Measurements from ENCODE around the gene HNRNPA0. TPM values are rescaled to one million over a fixed set of nuclear protein-coding genes. Genes with fewer than 3 reads are reported as not detected.

The HNRNPA0 gene
- total and polyA plus RNA-seq, 2 donors (not counting 1 experiment from before 2014, with no cell fraction given): 31.5 to 34.2 TPM

DNA sequence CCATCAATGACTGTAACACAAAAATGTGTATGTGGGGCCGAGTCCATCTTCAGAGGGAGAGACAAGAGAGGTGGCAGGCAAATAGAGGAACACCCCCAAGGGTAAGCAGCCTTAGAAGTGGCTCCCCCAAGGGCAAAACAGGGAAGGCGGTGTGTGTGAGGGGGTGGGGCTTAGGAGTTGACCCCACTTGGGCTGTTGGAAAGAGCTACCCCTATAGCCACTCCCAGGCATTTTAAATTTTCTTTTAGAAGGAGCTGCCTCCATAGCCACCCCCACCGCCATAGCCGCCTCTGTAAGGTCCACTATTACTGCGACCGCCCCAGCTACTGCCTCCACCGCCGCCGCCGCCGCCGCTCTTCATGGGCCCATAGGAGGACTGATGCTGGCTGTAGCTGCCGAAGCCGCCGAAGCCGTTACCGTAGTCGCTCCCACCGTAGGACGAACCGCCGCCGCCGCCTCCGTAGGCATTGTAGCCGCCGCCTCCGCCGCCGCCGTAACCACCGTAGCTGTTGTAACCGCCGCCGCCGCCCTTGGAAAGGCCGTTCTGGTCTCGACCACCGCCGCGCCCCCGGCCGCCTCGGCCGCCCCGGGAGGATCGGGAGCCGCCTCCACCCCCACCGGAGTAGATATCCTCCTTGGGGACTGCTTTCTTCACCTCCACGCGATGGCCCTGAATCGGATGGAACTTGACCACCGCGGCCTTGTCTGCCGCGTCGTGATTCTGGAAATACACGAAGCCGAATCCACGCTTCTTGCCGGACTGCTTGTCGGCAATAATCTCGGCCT is 1.1 kb downstream of the HNRNPA0 start:
- Histone ChIP-seq H3K4me3 (ENCODE audit: control extremely low read depth in 1 of 5, extremely low read depth in 1 of 5, insufficient read depth in 1 of 5, low read depth in 2 of 5, low read length in 4 of 5) (peak overlapping the region; percentile 69 to 95 (median 87)), H3K27me3 (replicated peaks in 1 of 4; ENCODE audit: control extremely low read depth in 1 of 4, control insufficient read depth in 3 of 4, insufficient read depth in 4 of 4, low read length in 3 of 4) (no peaks in the 10 kb centered on the region), H3K9ac (ENCODE audit: low read length) (peak overlapping the region; percentile 93), H3K79me2 (ENCODE audit: control insufficient read depth, insufficient read depth, low read length) (peaks cover 59% of the 10 kb centered on the region), H3K9me3 (ENCODE audit: control extremely low read depth in 1 of 3, control insufficient read depth in 2 of 3, insufficient read depth in 1 of 3, low read length in 2 of 3) (no peaks in the 10 kb centered on the region), H2AFZ (ENCODE audit: insufficient read depth, low read depth, low read length, poor library complexity, severe bottlenecking) (peak overlapping the region; percentile 93), H3K4me2 (replicated peaks; ENCODE audit: low read depth, low read length, poor library complexity, severe bottlenecking) (peak overlapping the region; percentile 83), H3K4me1 (ENCODE audit: control insufficient read depth in 2 of 2, insufficient read depth in 2 of 2, low read length in 2 of 2) (peaks cover 27 to 28% of the 10 kb centered on the region in 2 donors), H3K36me3 (replicated peaks in 1 of 2; ENCODE audit: control extremely low read depth in 1 of 2, control insufficient read depth in 1 of 2, extremely low read depth in 1 of 2, insufficient read depth in 2 of 2, low read length in 1 of 2) (peaks cover 0 to 5% of the 10 kb centered on the region in 2 experiments), H3K27ac (ENCODE audit: low read length in 2 of 2) (peak overlapping the region; percentile 98 to 100), H4K20me1 (ENCODE audit: control insufficient read depth, insufficient read depth, low read length, poor library complexity, severe bottlenecking) (peaks cover 55% of the 10 kb centered on the region)
- peak overlapping the region; percentile 100 for H3K27ac Mint-ChIP-seq
- no peak for TF ChIP-seq EZH2 (IDR thresholded peaks at IDR 0.05; ENCODE audit: borderline replicate concordance, insufficient read depth, low read depth, low read length, poor library complexity, severe bottlenecking)
- TF ChIP-seq, protein P1, sequence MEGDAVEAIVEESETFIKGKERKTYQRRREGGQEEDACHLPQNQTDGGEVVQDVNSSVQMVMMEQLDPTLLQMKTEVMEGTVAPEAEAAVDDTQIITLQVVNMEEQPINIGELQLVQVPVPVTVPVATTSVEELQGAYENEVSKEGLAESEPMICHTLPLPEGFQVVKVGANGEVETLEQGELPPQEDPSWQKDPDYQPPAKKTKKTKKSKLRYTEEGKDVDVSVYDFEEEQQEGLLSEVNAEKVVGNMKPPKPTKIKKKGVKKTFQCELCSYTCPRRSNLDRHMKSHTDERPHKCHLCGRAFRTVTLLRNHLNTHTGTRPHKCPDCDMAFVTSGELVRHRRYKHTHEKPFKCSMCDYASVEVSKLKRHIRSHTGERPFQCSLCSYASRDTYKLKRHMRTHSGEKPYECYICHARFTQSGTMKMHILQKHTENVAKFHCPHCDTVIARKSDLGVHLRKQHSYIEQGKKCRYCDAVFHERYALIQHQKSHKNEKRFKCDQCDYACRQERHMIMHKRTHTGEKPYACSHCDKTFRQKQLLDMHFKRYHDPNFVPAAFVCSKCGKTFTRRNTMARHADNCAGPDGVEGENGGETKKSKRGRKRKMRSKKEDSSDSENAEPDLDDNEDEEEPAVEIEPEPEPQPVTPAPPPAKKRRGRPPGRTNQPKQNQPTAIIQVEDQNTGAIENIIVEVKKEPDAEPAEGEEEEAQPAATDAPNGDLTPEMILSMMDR (IDR thresholded peaks at IDR 0.05): no peak
- H3K4me1 Mint-ChIP-seq: peaks cover 32% of the 10 kb centered on the region
- under 1% methylated on average over 61 of the region's 63 CpGs for WGBS (ENCODE audit: insufficient coverage)
- ChIA-PET POLR2A (interaction anchor here (0.7 to 1.4 kb wide), 6 partner anchors 12 to 599 kb away, joined by 3 to 7 read pairs (median 4); partner anchors contain the start of genes BRD8, KDM3B, KIF20A and KLHL3), CTCF (interaction anchor here (0.6 to 2.7 kb wide), 7 partner anchors 12 to 380 kb away, joined by 3 to 18 read pairs (median 3); no protein-coding TSS in a partner anchor)
- no peak for ATAC-seq (ENCODE audit: low read depth)
- no peaks in the 10 kb centered on the region for H3K9me3 Mint-ChIP-seq (ENCODE audit: insufficient read depth)
- DNase-seq: peak; percentile 66
- peak overlapping the region; percentile 97 for H3K4me3 Mint-ChIP-seq
- intact Hi-C loops (cut with micrococcal nuclease): loop anchor here (1.0 to 10.0 kb wide), 5 partner anchors 10 to 1519 kb away; partner anchors contain the start of genes FAM53C, HSPA9 and SIL1
- no peaks in the 10 kb centered on the region for H3K27me3 Mint-ChIP-seq

All from B cell (primary cell).